Measurements from ENCODE around the gene TBX3. TPM values are rescaled to one million over a fixed set of nuclear protein-coding genes. Genes with fewer than 3 reads are reported as not detected.
"Not testable (repeated sequence)": the region's sequence is repeated elsewhere in the genome, so short reads cannot be mapped to it uniquely, and the experiment has no call there.

The TBX3 gene
- 73.1 TPM for polyA plus RNA-seq (2013, experiment 1 of 2)
- polyA plus RNA-seq (2013, experiment 2 of 2): 94.7 TPM

- WGBS, 2 experiments (ENCODE audit: insufficient coverage in 2 of 2): 0 to 1% methylated on average over 35 to 55 of the region's 76 CpGs
- Histone ChIP-seq H3K27ac (ENCODE audit: low read depth, low read length, severe bottlenecking) (peak within 1 kb of the TSS; percentile 94), H3K36me3 (ENCODE audit: control insufficient read depth, insufficient read depth, low read length) (peaks cover 30% of the 10 kb centered on the region)
Measured at GRCh38 chr12:114684098-114684869, at the start of gene TBX3. Gene TBX3, minus strand, starts transcription at chr12:114684175. Its CDS starts 975 bp downstream, at chr12:114683200.

GRCh38 chr12:114732426-114733030, 48.6 kb upstream of the TBX3 start:
- Histone ChIP-seq H3K36me3 (ENCODE audit: control insufficient read depth, insufficient read depth, low read length) (no peaks in the 10 kb centered on the region), H3K9me3 (ENCODE audit: control insufficient read depth, low read length) (peaks cover 5% of the 10 kb centered on the region), H3K27ac (ENCODE audit: low read depth, low read length, severe bottlenecking) (no peak overlapping the region), H3K4me3 (ENCODE audit: extremely low read depth, insufficient read depth, low read length, poor library complexity, severe bottlenecking) (no peak overlapping the region), H3K4me1 (ENCODE audit: control insufficient read depth, insufficient read depth, low read length, poor library complexity, severe bottlenecking) (peaks cover 6% of the 10 kb centered on the region)
- 67 to 90% methylated on average over 1 to 3 of the region's 4 CpGs for WGBS, 2 experiments (ENCODE audit: insufficient coverage in 2 of 2)

More at GRCh38 chr12:114684098-114684869, at the start of gene TBX3:
- Histone ChIP-seq H3K4me3 (ENCODE audit: extremely low read depth, insufficient read depth, low read length, poor library complexity, severe bottlenecking) (peak within 1 kb of the TSS; percentile 98), H3K9me3 (ENCODE audit: control insufficient read depth, low read length) (no peaks in the 10 kb centered on the region), H3K4me1 (ENCODE audit: control insufficient read depth, insufficient read depth, low read length, poor library complexity, severe bottlenecking) (peaks cover 35% of the 10 kb centered on the region)

GRCh38 chr12:114729731-114730130, 45.8 kb upstream of the TBX3 start:
- no peaks in the 10 kb centered on the region for H3K9me3 ChIP-seq (ENCODE audit: control insufficient read depth, low read length)
- peaks cover 6% of the 10 kb centered on the region for H3K4me1 ChIP-seq (ENCODE audit: control insufficient read depth, insufficient read depth, low read length, poor library complexity, severe bottlenecking)
- WGBS, 2 experiments (ENCODE audit: insufficient coverage in 2 of 2): 85 to 92% methylated on average over 3 of the region's 3 CpGs
- H3K36me3 ChIP-seq (ENCODE audit: control insufficient read depth, insufficient read depth, low read length): no peaks in the 10 kb centered on the region
- H3K4me3 ChIP-seq (ENCODE audit: extremely low read depth, insufficient read depth, low read length, poor library complexity, severe bottlenecking): no peak overlapping the region
- H3K27ac ChIP-seq (ENCODE audit: low read depth, low read length, severe bottlenecking): no peak overlapping the region

- no peaks in the 10 kb centered on the region for H3K36me3 ChIP-seq (ENCODE audit: control insufficient read depth, insufficient read depth, low read length)
- WGBS, 2 experiments (ENCODE audit: insufficient coverage in 2 of 2): 73 to 87% methylated on average over 5 to 6 of the region's 7 CpGs
- H3K4me3 ChIP-seq (ENCODE audit: extremely low read depth, insufficient read depth, low read length, poor library complexity, severe bottlenecking): no peak overlapping the region
- H3K9me3 ChIP-seq (ENCODE audit: control insufficient read depth, low read length): no peaks in the 10 kb centered on the region
- no peak overlapping the region for H3K27ac ChIP-seq (ENCODE audit: low read depth, low read length, severe bottlenecking)
- no peaks in the 10 kb centered on the region for H3K4me1 ChIP-seq (ENCODE audit: control insufficient read depth, insufficient read depth, low read length, poor library complexity, severe bottlenecking)
Measured at GRCh38 chr12:114726092-114726710, 42.2 kb upstream of the TBX3 start.

- H3K9me3 ChIP-seq (ENCODE audit: control insufficient read depth, low read length); H3K27ac ChIP-seq (ENCODE audit: low read depth, low read length, severe bottlenecking); H3K36me3 ChIP-seq (ENCODE audit: control insufficient read depth, insufficient read depth, low read length); H3K4me3 ChIP-seq (ENCODE audit: extremely low read depth, insufficient read depth, low read length, poor library complexity, severe bottlenecking); H3K4me1 ChIP-seq (ENCODE audit: control insufficient read depth, insufficient read depth, low read length, poor library complexity, severe bottlenecking): not testable (repeated sequence)
- WGBS, 2 experiments (ENCODE audit: insufficient coverage in 2 of 2): 97% methylated on average over 4 of the region's 5 CpGs; no CpG with 5 or more reads in 1 of the 2 experiments
Measured at GRCh38 chr12:114722176-114722575, 38.2 kb upstream of the TBX3 start.

GRCh38 chr12:114721266-114721665, 37.3 kb upstream of the TBX3 start:
- Histone ChIP-seq H3K4me3 (ENCODE audit: extremely low read depth, insufficient read depth, low read length, poor library complexity, severe bottlenecking) (no peak overlapping the region), H3K4me1 (ENCODE audit: control insufficient read depth, insufficient read depth, low read length, poor library complexity, severe bottlenecking) (no peaks in the 10 kb centered on the region), H3K27ac (ENCODE audit: low read depth, low read length, severe bottlenecking) (no peak overlapping the region), H3K36me3 (ENCODE audit: control insufficient read depth, insufficient read depth, low read length) (no peaks in the 10 kb centered on the region), H3K9me3 (ENCODE audit: control insufficient read depth, low read length) (no peaks in the 10 kb centered on the region)
- WGBS, 2 experiments (ENCODE audit: insufficient coverage in 2 of 2): 93 to 100% methylated on average over 3 to 4 of the region's 7 CpGs

- Histone ChIP-seq H3K27ac (ENCODE audit: low read depth, low read length, severe bottlenecking) (no peak overlapping the region), H3K9me3 (ENCODE audit: control insufficient read depth, low read length) (peaks cover 5% of the 10 kb centered on the region), H3K4me3 (ENCODE audit: extremely low read depth, insufficient read depth, low read length, poor library complexity, severe bottlenecking) (no peak overlapping the region), H3K36me3 (ENCODE audit: control insufficient read depth, insufficient read depth, low read length) (no peaks in the 10 kb centered on the region), H3K4me1 (ENCODE audit: control insufficient read depth, insufficient read depth, low read length, poor library complexity, severe bottlenecking) (peaks cover 2% of the 10 kb centered on the region)
- 86 to 95% methylated on average over 6 to 7 of the region's 9 CpGs for WGBS, 2 experiments (ENCODE audit: insufficient coverage in 2 of 2)
Measured at GRCh38 chr12:114713466-114714215, 29.7 kb upstream of the TBX3 start.

GRCh38 chr12:114711689-114712152, 27.7 kb upstream of the TBX3 start:
- WGBS, 2 experiments (ENCODE audit: insufficient coverage in 2 of 2): 0 to 11% methylated on average over 1 to 2 of the region's 4 CpGs
- H3K36me3 ChIP-seq (ENCODE audit: control insufficient read depth, insufficient read depth, low read length): no peaks in the 10 kb centered on the region
- no peak overlapping the region for H3K27ac ChIP-seq (ENCODE audit: low read depth, low read length, severe bottlenecking)
- H3K9me3 ChIP-seq (ENCODE audit: control insufficient read depth, low read length): peaks cover 5% of the 10 kb centered on the region
- no peak overlapping the region for H3K4me3 ChIP-seq (ENCODE audit: extremely low read depth, insufficient read depth, low read length, poor library complexity, severe bottlenecking)
- H3K4me1 ChIP-seq (ENCODE audit: control insufficient read depth, insufficient read depth, low read length, poor library complexity, severe bottlenecking): peaks cover 2% of the 10 kb centered on the region

GRCh38 chr12:114710151-114710550, 26.2 kb upstream of the TBX3 start:
- 55 to 70% methylated on average over 2 of the region's 7 CpGs for WGBS, 2 experiments (ENCODE audit: insufficient coverage in 2 of 2)
- Histone ChIP-seq H3K36me3 (ENCODE audit: control insufficient read depth, insufficient read depth, low read length) (no peaks in the 10 kb centered on the region), H3K4me3 (ENCODE audit: extremely low read depth, insufficient read depth, low read length, poor library complexity, severe bottlenecking) (no peak overlapping the region), H3K27ac (ENCODE audit: low read depth, low read length, severe bottlenecking) (no peak overlapping the region), H3K4me1 (ENCODE audit: control insufficient read depth, insufficient read depth, low read length, poor library complexity, severe bottlenecking) (peaks cover 2% of the 10 kb centered on the region), H3K9me3 (ENCODE audit: control insufficient read depth, low read length) (peaks cover 5% of the 10 kb centered on the region)

GRCh38 chr12:114709112-114709511, 25.1 kb upstream of the TBX3 start:
- Histone ChIP-seq H3K27ac (ENCODE audit: low read depth, low read length, severe bottlenecking) (no peak overlapping the region), H3K36me3 (ENCODE audit: control insufficient read depth, insufficient read depth, low read length) (no peaks in the 10 kb centered on the region), H3K4me1 (ENCODE audit: control insufficient read depth, insufficient read depth, low read length, poor library complexity, severe bottlenecking) (peaks cover 7% of the 10 kb centered on the region), H3K9me3 (ENCODE audit: control insufficient read depth, low read length) (peaks cover 5% of the 10 kb centered on the region), H3K4me3 (ENCODE audit: extremely low read depth, insufficient read depth, low read length, poor library complexity, severe bottlenecking) (no peak overlapping the region)
- 90 to 100% methylated on average over 7 of the region's 9 CpGs for WGBS, 2 experiments (ENCODE audit: insufficient coverage in 2 of 2)
